ENCODE measurements around the gene SLC12A8. TPM values are rescaled to one million over a fixed set of nuclear protein-coding genes. Genes with fewer than 3 reads are reported as not detected.

SLC12A8 gene
- total RNA-seq, 1 donor from 2014 or later = 0.58 TPM

- no peaks in the 10 kb centered on the region for H3K36me3 Mint-ChIP-seq (ENCODE audit: low read depth)
- ATAC-seq (ENCODE audit: low read depth) (no peak), DNase-seq (no peak)
- H3K9me3 Mint-ChIP-seq = no peaks in the 10 kb centered on the region
- no peak overlapping the region for H3K4me3 Mint-ChIP-seq
- POLR2A ChIA-PET = no interaction called here
- intact Hi-C loops (cut with micrococcal nuclease) = no loop called here
- peaks cover 31% of the 10 kb centered on the region for H3K4me1 Mint-ChIP-seq
- TF ChIP-seq CTCF (IDR thresholded peaks at IDR 0.05) = no peak
- H3K27ac Mint-ChIP-seq = no peak overlapping the region
- CTCF ChIA-PET = no interaction called here
- no peaks in the 10 kb centered on the region for H3K27me3 Mint-ChIP-seq
These were observed 94.8 kb downstream of the SLC12A8 start for GRCh38 chr3:125117631-125118191.

- ATAC-seq (ENCODE audit: low read depth) (no peak), DNase-seq (no peak)
- H3K27ac Mint-ChIP-seq = no peak overlapping the region
- no peaks in the 10 kb centered on the region for H3K36me3 Mint-ChIP-seq (ENCODE audit: low read depth)
- TF ChIP-seq CTCF (IDR thresholded peaks at IDR 0.05) = no peak
- ChIA-PET CTCF (no interaction called here), POLR2A (interaction anchor here (0.7 kb wide), 1 partner anchor 50 kb away, joined by 5 read pairs; no protein-coding TSS in a partner anchor)
- peaks cover 26% of the 10 kb centered on the region for H3K4me1 Mint-ChIP-seq
- H3K27me3 Mint-ChIP-seq = no peaks in the 10 kb centered on the region
- H3K9me3 Mint-ChIP-seq = no peaks in the 10 kb centered on the region
- no peak overlapping the region for H3K4me3 Mint-ChIP-seq
- intact Hi-C loops (cut with micrococcal nuclease) = no loop called here
These were observed 96.1 kb downstream of the SLC12A8 start for GRCh38 chr3:125116311-125117080.

GRCh38 chr3:125115640-125116039 lies 96.9 kb downstream of the SLC12A8 start:
- no peak for TF ChIP-seq CTCF (IDR thresholded peaks at IDR 0.05)
- no peak for ATAC-seq (ENCODE audit: low read depth)

GRCh38 chr3:125112981-125113380 lies 99.6 kb downstream of the SLC12A8 start:
- Mint-ChIP-seq H3K4me3 (no peak overlapping the region), H3K9me3 (no peaks in the 10 kb centered on the region), H3K27ac (no peak overlapping the region), H3K36me3 (ENCODE audit: low read depth) (no peaks in the 10 kb centered on the region), H3K27me3 (no peaks in the 10 kb centered on the region), H3K4me1 (peaks cover 23% of the 10 kb centered on the region)
- ATAC-seq (ENCODE audit: low read depth) = no peak
- intact Hi-C loops (cut with micrococcal nuclease) = no loop called here
- no peak for DNase-seq
- POLR2A ChIA-PET = no interaction called here
- CTCF ChIA-PET = no interaction called here
- no peak for TF ChIP-seq CTCF (IDR thresholded peaks at IDR 0.05)

More at GRCh38 chr3:125115640-125116039, 96.9 kb downstream of the SLC12A8 start:
- Mint-ChIP-seq H3K36me3 (ENCODE audit: low read depth) (no peaks in the 10 kb centered on the region), H3K27me3 (no peaks in the 10 kb centered on the region), H3K4me1 (peaks cover 21% of the 10 kb centered on the region), H3K27ac (no peak overlapping the region), H3K9me3 (no peaks in the 10 kb centered on the region), H3K4me3 (no peak overlapping the region)
- POLR2A ChIA-PET = no interaction called here
- intact Hi-C loops (cut with micrococcal nuclease) = no loop called here
- no peak for DNase-seq
- CTCF ChIA-PET = interaction anchor here (1.0 kb wide), 1 partner anchor 27 kb away, joined by 3 read pairs; no protein-coding TSS in a partner anchor

GRCh38 chr3:125110876-125111480 lies 101.6 kb downstream of the SLC12A8 start:
- Mint-ChIP-seq H3K4me1 (peaks cover 31% of the 10 kb centered on the region), H3K27me3 (no peaks in the 10 kb centered on the region), H3K4me3 (no peak overlapping the region), H3K36me3 (ENCODE audit: low read depth) (no peaks in the 10 kb centered on the region), H3K9me3 (no peaks in the 10 kb centered on the region), H3K27ac (no peak overlapping the region)
- intact Hi-C loops (cut with micrococcal nuclease) = no loop called here
- ATAC-seq (ENCODE audit: low read depth) (no peak), DNase-seq (no peak)
- CTCF ChIA-PET = no interaction called here
- no peak for TF ChIP-seq CTCF (IDR thresholded peaks at IDR 0.05)
- POLR2A ChIA-PET = interaction anchor here (0.5 to 1.8 kb wide), 2 partner anchors 9 to 332 kb away, joined by 3 to 6 read pairs; no protein-coding TSS in a partner anchor
